ENCODE data around the gene CXCL1.

Gene CXCL1

DNA sequence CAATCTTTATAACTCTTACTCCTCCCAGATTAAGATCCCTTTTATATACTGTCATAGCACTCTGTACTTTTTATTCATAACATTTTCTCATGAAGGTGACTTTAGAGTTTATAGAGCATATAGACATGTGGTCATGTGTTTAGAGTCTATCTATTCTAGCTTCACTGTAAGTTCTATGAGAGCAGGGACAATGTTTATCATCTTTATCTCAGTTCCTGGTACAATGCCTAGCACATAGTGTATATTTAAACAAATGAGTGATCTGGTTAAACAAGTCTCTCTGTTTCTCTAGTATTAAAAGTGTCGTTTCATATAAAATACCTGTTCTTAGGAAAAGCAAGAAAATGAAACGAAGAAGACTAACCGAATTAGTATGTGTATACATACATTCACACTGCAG is 29.5 kb upstream of the CXCL1 start:
- TF ChIP-seq POLR2A (IDR thresholded peaks at IDR 0.05; ENCODE audit: low read depth, low read length): no peak
- no peak for TF ChIP-seq TAF1 (IDR thresholded peaks at IDR 0.05; ENCODE audit: borderline replicate concordance, low read depth, low read length)
- TF ChIP-seq POLR2AphosphoS5 (IDR thresholded peaks at IDR 0.05; ENCODE audit: low read depth, low read length): no peak

DNA sequence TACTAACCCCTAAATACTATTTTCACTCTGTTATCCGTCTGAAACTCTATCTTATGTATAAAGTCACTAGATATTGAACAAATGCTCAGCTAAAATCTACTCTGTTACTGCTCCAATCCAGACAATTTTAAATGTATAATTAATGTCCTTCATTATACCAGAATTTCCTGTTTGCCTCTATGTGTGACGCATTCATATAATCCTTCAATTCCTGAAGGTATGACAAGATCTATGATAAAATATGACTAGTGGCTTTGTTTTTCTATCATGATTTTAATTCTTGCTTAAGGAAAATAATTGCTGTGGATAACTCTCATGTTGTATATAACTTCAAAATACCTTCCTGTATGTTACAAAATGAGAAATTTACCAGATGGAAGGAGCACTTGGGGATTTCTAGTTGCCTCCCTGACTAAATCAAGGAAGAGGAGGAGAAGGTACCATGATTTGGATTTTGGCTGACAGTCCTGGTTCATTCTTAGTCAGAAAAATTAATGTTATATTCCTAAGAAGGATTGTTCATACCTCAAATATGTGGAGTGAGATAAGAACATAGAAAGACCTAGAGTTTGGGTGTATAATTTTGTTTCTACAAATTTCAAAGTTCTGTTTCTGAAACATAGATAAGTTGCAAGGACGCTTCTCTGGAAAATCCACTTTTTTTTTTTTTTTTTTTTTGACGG is 27.8 kb upstream of the CXCL1 start:
- FAIRE-seq (no peak), DNase-seq (ENCODE audit: insufficient read length) (no peak)
- TF ChIP-seq TAF1 (IDR thresholded peaks at IDR 0.05; ENCODE audit: borderline replicate concordance, low read depth, low read length) (no peak), POLR2AphosphoS5 (IDR thresholded peaks at IDR 0.05; ENCODE audit: low read depth, low read length) (no peak)

More for the DNA sequence above, 29.5 kb upstream of the CXCL1 start:
- no peak for DNase-seq (ENCODE audit: insufficient read length)
- FAIRE-seq: no peak

DNA sequence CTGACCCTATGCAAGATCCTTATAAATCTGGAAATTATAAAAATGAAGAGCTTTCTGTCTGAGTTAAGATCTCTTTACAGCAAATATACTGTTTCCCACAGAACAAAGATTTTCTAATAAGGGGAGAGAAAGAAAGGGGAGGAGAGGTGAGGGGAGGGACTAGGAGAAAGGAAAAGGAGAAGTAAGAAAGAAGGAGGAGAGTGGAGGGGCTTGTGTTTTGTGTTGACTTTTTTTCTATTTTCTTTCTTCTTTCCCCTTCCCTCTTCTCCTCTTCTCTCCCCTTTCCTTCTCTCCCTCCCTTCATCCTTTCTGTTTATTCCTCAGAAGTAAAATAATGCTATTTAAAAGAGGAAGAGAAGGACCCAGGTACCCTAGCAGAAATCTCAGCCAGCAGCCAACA is 26.5 kb upstream of the CXCL1 start:
- no peak for TF ChIP-seq POLR2A (IDR thresholded peaks at IDR 0.05; ENCODE audit: low read depth, low read length)
- no peak for TF ChIP-seq TAF1 (IDR thresholded peaks at IDR 0.05; ENCODE audit: borderline replicate concordance, low read depth, low read length)
- TF ChIP-seq POLR2AphosphoS5 (IDR thresholded peaks at IDR 0.05; ENCODE audit: low read depth, low read length): no peak
- FAIRE-seq: no peak
- no peak for DNase-seq (ENCODE audit: insufficient read length)

DNA sequence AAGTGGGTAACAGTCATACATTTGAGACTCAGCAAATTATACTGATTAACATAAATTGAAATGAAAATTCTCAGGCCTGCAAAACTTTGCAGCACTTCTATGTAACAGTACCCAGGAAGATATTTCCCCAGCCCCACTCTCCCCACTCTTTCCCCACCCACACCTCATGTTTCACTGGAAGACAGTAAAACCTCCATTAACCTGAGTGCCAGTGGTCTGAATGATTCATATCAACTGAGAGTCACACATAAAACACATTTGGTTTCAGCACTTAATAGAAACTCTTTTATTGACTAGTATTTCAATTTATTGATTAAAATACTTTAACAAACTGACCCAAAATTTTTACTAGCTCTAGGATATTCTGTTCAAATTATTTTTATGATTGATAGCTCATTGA is 25.8 kb upstream of the CXCL1 start:
- no peak for DNase-seq (ENCODE audit: insufficient read length)
- TF ChIP-seq POLR2A (IDR thresholded peaks at IDR 0.05; ENCODE audit: low read depth, low read length) (no peak), TAF1 (IDR thresholded peaks at IDR 0.05; ENCODE audit: borderline replicate concordance, low read depth, low read length) (no peak), POLR2AphosphoS5 (IDR thresholded peaks at IDR 0.05; ENCODE audit: low read depth, low read length) (no peak)
- no peak for FAIRE-seq

DNA sequence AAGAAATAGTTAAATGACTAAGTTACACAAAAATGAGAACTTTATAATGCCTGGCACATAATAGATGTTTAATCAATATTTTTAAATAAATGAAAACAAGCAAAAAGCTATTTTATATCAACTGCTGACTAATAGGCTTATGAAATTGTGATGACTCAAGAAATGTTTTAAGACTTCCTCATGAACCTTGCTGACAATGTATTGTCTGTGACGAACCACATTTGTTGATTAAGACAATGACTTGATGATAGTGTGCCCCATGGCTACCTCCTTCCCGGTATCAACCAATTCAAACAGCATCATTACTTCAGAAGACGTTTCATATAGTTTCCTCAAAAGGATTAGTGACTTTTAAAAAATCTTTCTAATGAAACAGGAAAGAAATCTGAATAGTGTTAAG is 24.8 kb upstream of the CXCL1 start:
- FAIRE-seq (no peak), DNase-seq (ENCODE audit: insufficient read length) (no peak)
- TF ChIP-seq POLR2A (IDR thresholded peaks at IDR 0.05; ENCODE audit: low read depth, low read length) (no peak), TAF1 (IDR thresholded peaks at IDR 0.05; ENCODE audit: borderline replicate concordance, low read depth, low read length) (no peak), POLR2AphosphoS5 (IDR thresholded peaks at IDR 0.05; ENCODE audit: low read depth, low read length) (no peak)

DNA sequence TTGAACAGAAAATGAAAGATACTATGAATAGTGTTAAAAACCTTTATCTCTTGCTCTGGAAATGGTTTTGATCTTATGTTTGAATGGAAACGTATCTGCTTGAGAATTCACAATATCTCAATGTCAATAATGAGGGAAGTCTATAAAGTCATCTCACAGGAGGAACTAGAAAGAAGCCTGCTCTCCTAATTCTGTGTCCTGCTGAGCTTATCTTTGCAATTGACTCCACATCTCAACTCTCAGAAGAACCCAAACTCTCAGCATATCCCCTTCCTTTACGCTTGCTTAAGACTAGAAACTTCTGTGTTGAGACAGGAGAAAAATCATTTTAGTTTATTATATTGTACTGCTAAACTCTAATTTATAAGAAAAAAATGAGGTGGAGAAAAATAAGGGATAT is 24.4 kb upstream of the CXCL1 start:
- DNase-seq (ENCODE audit: insufficient read length): no peak
- TF ChIP-seq POLR2A (IDR thresholded peaks at IDR 0.05; ENCODE audit: low read depth, low read length) (no peak), TAF1 (IDR thresholded peaks at IDR 0.05; ENCODE audit: borderline replicate concordance, low read depth, low read length) (no peak), POLR2AphosphoS5 (IDR thresholded peaks at IDR 0.05; ENCODE audit: low read depth, low read length) (no peak)
- no peak for FAIRE-seq

DNA sequence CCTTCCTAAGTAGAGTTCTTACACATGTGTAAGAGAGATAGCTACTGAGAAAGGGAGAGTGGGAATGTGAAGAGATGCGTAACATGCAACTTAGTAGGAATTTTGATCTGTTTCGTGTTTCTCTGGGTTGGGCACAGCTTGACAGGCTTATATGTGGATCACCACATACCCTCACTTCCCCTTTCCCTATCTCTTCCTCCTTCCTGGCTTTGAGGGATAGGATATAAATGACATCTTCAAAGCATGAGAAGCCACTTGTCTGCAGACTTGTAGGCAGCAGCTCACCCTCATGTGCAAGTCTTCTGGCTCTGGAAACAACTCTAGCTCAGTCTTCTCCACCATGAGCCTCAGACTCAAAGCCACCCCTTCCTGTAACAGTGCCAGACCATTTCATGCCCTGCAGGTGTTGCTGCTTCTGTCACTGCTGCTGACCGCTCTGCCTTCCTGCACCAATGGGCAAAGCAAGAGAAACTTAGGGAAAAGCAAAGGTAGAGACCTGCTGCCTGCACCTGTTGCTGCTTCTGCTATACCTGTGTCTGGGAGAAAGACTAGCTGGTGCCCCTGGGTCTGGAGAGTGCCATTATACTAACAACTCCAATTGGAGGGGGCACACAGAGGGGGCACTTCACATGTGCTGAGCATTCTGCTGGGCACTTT is 21.5 kb upstream of the CXCL1 start:
- no peak for FAIRE-seq
- no peak for TF ChIP-seq POLR2AphosphoS5 (IDR thresholded peaks at IDR 0.05; ENCODE audit: low read depth, low read length)
- no peak for TF ChIP-seq POLR2A (IDR thresholded peaks at IDR 0.05; ENCODE audit: low read depth, low read length)
- DNase-seq (ENCODE audit: insufficient read length): no peak

DNA sequence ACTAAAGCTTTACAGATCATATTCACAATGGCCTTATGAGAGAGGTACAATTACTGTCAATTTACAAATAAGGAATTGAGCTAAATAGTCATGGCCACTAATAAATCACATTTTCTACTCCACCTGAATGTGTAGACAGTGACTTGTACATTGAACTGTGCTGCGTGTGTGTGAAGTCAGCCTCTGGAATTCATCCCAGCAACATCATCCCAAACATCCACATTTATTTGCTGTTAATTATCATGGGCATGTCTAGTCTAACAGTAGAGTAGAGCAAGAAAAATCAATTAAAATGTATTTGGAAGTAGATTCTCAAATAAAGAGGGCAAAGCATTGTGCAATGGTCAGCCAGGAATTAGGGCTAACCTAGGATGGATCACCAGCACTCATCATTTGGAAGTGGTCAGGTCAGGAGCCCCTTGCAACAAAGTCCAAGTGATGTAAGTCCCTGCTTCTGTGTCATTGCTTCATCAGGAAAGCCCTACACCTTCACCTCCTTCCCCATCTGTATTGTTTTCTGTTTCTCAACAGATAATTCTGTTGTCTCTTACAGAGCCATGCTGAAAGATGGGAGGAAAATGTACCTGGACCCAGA is 20.9 kb upstream of the CXCL1 start:
- DNase-seq (ENCODE audit: insufficient read length) (no peak), FAIRE-seq (no peak)
- TF ChIP-seq POLR2AphosphoS5 (IDR thresholded peaks at IDR 0.05; ENCODE audit: low read depth, low read length) (no peak), POLR2A (IDR thresholded peaks at IDR 0.05; ENCODE audit: low read depth, low read length) (no peak), TAF1 (IDR thresholded peaks at IDR 0.05; ENCODE audit: borderline replicate concordance, low read depth, low read length) (no peak)

DNA sequence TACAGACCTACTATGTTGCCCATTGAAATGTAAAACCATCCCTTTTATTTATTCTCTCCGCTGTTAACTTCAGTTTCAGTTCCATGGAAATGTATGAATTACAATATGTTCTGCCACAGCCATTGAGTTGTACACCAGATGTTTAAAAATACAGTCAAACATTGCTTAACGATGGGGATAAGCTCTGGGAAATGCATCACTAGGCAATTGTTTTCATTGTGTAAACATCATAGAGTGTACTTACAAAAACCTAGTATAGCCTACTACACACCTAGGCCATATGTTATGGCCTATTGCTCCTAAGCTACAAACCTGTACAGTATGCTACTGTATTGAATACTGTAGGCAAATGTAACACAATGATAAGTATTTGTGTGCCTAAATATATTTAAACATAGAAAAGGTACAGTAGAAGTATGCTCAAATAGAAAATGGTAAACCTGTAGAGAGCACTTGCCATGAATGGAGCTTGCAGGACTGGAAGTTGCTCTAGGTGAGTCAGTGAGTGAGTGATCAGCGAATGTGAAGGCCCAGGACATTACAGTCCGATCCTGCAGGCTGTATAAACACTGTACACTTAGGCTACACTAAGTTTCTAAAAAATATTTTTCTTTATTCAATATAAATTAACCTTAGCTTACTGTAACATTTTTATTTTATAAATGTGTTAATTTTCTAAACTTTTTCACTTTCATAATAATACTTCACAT is 18.8 kb upstream of the CXCL1 start:
- TF ChIP-seq POLR2A (IDR thresholded peaks at IDR 0.05; ENCODE audit: low read depth, low read length) (no peak), TAF1 (IDR thresholded peaks at IDR 0.05; ENCODE audit: borderline replicate concordance, low read depth, low read length) (no peak), POLR2AphosphoS5 (IDR thresholded peaks at IDR 0.05; ENCODE audit: low read depth, low read length) (no peak)
- FAIRE-seq (no peak), DNase-seq (ENCODE audit: insufficient read length) (no peak)

DNA sequence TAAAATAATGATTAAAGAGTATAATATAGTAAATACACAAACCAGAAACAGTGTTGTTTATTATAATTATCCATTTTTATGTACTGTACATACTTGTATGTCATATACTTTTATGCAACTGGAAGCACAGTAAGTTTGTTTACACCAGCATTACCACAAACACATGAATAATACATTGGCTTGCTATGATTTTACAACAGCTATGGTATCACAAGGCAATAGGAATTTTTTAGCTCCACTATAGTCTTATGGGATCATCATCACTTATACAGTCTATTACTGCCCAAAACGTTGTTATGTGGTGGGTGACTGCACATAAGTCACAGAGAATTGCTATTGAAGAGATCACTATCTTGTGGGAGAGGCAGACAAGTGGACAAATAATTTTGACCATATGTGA is 17.9 kb upstream of the CXCL1 start:
- no peak for FAIRE-seq
- TF ChIP-seq POLR2A (IDR thresholded peaks at IDR 0.05; ENCODE audit: low read depth, low read length) (no peak), TAF1 (IDR thresholded peaks at IDR 0.05; ENCODE audit: borderline replicate concordance, low read depth, low read length) (no peak), POLR2AphosphoS5 (IDR thresholded peaks at IDR 0.05; ENCODE audit: low read depth, low read length) (no peak)
- no peak for DNase-seq (ENCODE audit: insufficient read length)

DNA sequence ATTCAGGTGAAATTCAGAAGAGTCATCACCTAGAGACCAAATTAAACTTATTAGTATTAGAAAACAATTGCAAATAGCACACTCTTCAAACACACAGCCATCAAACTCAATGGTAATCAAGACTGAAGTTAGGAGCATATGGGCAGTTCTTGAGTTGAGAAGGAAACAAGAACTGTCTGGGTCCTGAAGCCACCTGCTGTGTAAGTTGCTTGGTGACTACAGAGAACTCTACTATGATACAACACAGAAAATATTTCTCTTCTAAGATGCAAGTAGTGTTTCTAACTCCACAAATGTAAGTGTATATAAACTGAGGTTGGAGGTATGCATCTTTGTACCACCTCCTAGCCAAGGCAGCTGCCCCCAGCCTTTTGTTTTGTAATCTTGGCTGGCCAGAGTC is 16.4 kb upstream of the CXCL1 start:
- DNase-seq (ENCODE audit: insufficient read length): no peak
- no peak for FAIRE-seq
- no peak for TF ChIP-seq POLR2AphosphoS5 (IDR thresholded peaks at IDR 0.05; ENCODE audit: low read depth, low read length)
- TF ChIP-seq TAF1 (IDR thresholded peaks at IDR 0.05; ENCODE audit: borderline replicate concordance, low read depth, low read length): no peak
- TF ChIP-seq POLR2A (IDR thresholded peaks at IDR 0.05; ENCODE audit: low read depth, low read length): no peak

Data from GM12892 (cell line).